ENCODE results near the gene FAM107B. TPM values are rescaled to one million over a fixed set of nuclear protein-coding genes. Genes with fewer than 3 reads are reported as not detected.
A peak's percentile ranks its signal among the peaks of the same experiment; 100 is the strongest.

The FAM107B gene
- total and polyA plus RNA-seq, 7 experiments from 2014 or later = 167 to 236 (median 211) TPM

DNA sequence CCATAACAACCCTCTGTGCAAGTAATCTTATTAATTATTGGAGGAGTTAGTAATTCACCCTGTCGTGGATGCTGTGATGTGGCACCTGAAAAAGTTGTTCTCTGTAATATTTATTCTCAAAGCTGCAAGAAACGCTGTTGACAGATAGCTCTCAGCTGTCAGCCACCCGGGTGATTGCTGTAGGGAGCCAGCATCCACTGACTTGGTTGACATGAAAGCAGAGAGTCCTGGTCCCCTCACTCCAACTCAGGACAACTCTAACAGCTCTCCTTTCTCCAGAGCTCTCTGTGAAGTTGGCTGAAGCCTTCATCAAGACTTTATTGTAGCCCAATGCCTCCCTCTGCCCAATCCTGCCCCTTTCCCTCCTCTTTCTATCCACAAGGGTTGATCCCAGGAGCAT lies 98.0 kb downstream of the FAM107B start:
- no peak for DNase-seq
- intact Hi-C loops (cut with micrococcal nuclease) = no loop called here
- ChIA-PET CTCF (no interaction called here), POLR2A (no interaction called here)
- no peak for ATAC-seq
- H3K4me3 ChIP-seq (ENCODE audit: low read length) = no peak overlapping the region
- no peaks in the 10 kb centered on the region for H3K27me3 ChIP-seq (ENCODE audit: control insufficient read depth in 2 of 2, insufficient read depth in 2 of 2, low read length in 2 of 2)
- H3K4me1 ChIP-seq (ENCODE audit: control insufficient read depth in 2 of 2, insufficient read depth in 2 of 2, low read length in 2 of 2) = no peaks in the 10 kb centered on the region
- no peak overlapping the region for H3K4me3 Mint-ChIP-seq
- no peaks in the 10 kb centered on the region for H3K36me3 ChIP-seq (ENCODE audit: control insufficient read depth in 2 of 3, insufficient read depth in 3 of 3, low read length in 3 of 3)
- H3K36me3 Mint-ChIP-seq = peaks cover 0 to 2% (median 0%) of the 10 kb centered on the region in 5 donors
- no peak overlapping the region for H3K27ac Mint-ChIP-seq
- peaks cover 0 to 5% (median 0%) of the 10 kb centered on the region in 5 donors for H3K27me3 Mint-ChIP-seq
- peaks cover 0 to 11% (median 0%) of the 10 kb centered on the region in 7 donors for H3K4me1 Mint-ChIP-seq
- H3K9me3 Mint-ChIP-seq = peaks cover 0 to 3% (median 0%) of the 10 kb centered on the region in 11 donors
- no peaks in the 10 kb centered on the region for H3K9me3 ChIP-seq (ENCODE audit: control insufficient read depth in 2 of 3, low read length in 3 of 3)
- H3K27ac ChIP-seq (ENCODE audit: low read depth, low read length) = no peak overlapping the region

DNA sequence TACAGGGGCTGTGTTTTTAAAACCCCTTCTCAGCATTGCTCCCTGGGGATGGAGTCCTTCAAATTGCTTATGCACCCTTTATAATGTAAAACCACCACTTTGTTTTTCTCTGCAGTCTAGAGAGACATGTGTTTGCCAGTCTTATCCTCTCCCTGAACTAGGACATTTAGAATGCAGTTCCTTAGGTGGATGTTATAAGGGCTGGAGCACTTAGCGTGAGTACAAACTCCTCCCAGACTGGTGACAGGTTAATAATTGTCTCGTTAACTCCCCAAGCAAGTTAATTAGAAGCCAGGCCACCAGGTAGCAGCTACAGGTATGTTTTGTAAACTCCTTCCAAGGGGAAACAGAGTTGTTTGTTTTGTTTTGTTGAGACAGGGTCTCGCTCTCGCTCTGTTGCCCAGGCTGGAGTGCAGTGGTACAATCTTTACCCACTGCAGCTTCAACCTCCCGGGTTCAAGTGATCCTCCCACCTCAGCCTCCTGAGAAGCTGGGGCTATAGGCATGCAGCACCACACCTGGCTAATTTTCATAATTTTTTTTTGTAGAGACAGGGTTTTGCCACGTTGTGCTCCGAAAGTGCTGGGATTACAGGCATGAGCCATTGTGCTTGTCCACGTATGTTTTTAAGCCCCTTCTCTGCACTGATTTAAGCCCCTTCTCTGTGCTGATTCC lies 100.2 kb downstream of the FAM107B start:
- DNase-seq (no peak), ATAC-seq (no peak)
- H3K36me3 Mint-ChIP-seq = peaks cover 0 to 6% (median 0%) of the 10 kb centered on the region in 5 donors
- Histone ChIP-seq H3K27me3 (ENCODE audit: control insufficient read depth in 2 of 2, insufficient read depth in 2 of 2, low read length in 2 of 2) (no peaks in the 10 kb centered on the region), H3K27ac (ENCODE audit: low read depth, low read length) (no peak overlapping the region), H3K36me3 (ENCODE audit: control insufficient read depth in 2 of 3, insufficient read depth in 3 of 3, low read length in 3 of 3) (no peaks in the 10 kb centered on the region), H3K9me3 (ENCODE audit: control insufficient read depth in 2 of 3, low read length in 3 of 3) (no peaks in the 10 kb centered on the region), H3K4me3 (ENCODE audit: low read length) (no peak overlapping the region), H3K4me1 (ENCODE audit: control insufficient read depth in 2 of 2, insufficient read depth in 2 of 2, low read length in 2 of 2) (no peaks in the 10 kb centered on the region)
- CTCF ChIA-PET = no interaction called here
- H3K4me1 Mint-ChIP-seq = peaks cover 0 to 14% (median 2%) of the 10 kb centered on the region in 7 donors
- no peak overlapping the region for H3K27ac Mint-ChIP-seq
- H3K27me3 Mint-ChIP-seq = peaks cover 0 to 5% (median 0%) of the 10 kb centered on the region in 5 donors
- intact Hi-C loops (cut with micrococcal nuclease) = no loop called here
- H3K9me3 Mint-ChIP-seq = peaks cover 0 to 4% (median 0%) of the 10 kb centered on the region in 11 donors
- POLR2A ChIA-PET = no interaction called here
- no peak overlapping the region for H3K4me3 Mint-ChIP-seq

GRCh38 chr10:14673189-14673861 lies 101.4 kb downstream of the FAM107B start:
- ChIA-PET POLR2A (no interaction called here), CTCF (no interaction called here)
- Mint-ChIP-seq H3K27ac (peak overlapping the region in 2 of 9 donors; percentile 5 to 10), H3K27me3 (peaks cover 0 to 5% (median 0%) of the 10 kb centered on the region in 5 donors), H3K36me3 (peaks cover 0 to 9% (median 0%) of the 10 kb centered on the region in 5 donors), H3K4me1 (peaks cover 0 to 17% (median 9%) of the 10 kb centered on the region in 7 donors), H3K9me3 (peaks cover 0 to 4% (median 0%) of the 10 kb centered on the region in 11 donors), H3K4me3 (no peak overlapping the region)
- no peak for DNase-seq
- Histone ChIP-seq H3K4me3 (ENCODE audit: low read length) (no peak overlapping the region), H3K9me3 (ENCODE audit: control insufficient read depth in 2 of 3, low read length in 3 of 3) (no peaks in the 10 kb centered on the region), H3K4me1 (ENCODE audit: control insufficient read depth in 2 of 2, insufficient read depth in 2 of 2, low read length in 2 of 2) (no peaks in the 10 kb centered on the region), H3K27me3 (ENCODE audit: control insufficient read depth in 2 of 2, insufficient read depth in 2 of 2, low read length in 2 of 2) (no peaks in the 10 kb centered on the region), H3K27ac (ENCODE audit: low read depth, low read length) (no peak overlapping the region), H3K36me3 (ENCODE audit: control insufficient read depth in 2 of 3, insufficient read depth in 3 of 3, low read length in 3 of 3) (no peaks in the 10 kb centered on the region)
- no peak for ATAC-seq
- intact Hi-C loops (cut with micrococcal nuclease) = no loop called here

GRCh38 chr10:14671386-14671831 lies 103.3 kb downstream of the FAM107B start:
- peaks cover 0 to 17% (median 9%) of the 10 kb centered on the region in 7 donors for H3K4me1 Mint-ChIP-seq
- H3K27me3 Mint-ChIP-seq = peaks cover 0 to 5% (median 0%) of the 10 kb centered on the region in 5 donors
- H3K4me3 ChIP-seq (ENCODE audit: low read length) = no peak overlapping the region
- no peaks in the 10 kb centered on the region for H3K27me3 ChIP-seq (ENCODE audit: control insufficient read depth in 2 of 2, insufficient read depth in 2 of 2, low read length in 2 of 2)
- H3K36me3 Mint-ChIP-seq = peaks cover 0 to 14% (median 0%) of the 10 kb centered on the region in 5 donors
- H3K9me3 ChIP-seq (ENCODE audit: control insufficient read depth in 2 of 3, low read length in 3 of 3) = no peaks in the 10 kb centered on the region
- no peak overlapping the region for H3K27ac Mint-ChIP-seq
- H3K27ac ChIP-seq (ENCODE audit: low read depth, low read length) = no peak overlapping the region
- H3K4me3 Mint-ChIP-seq = no peak overlapping the region
- H3K4me1 ChIP-seq (ENCODE audit: control insufficient read depth in 2 of 2, insufficient read depth in 2 of 2, low read length in 2 of 2) = no peaks in the 10 kb centered on the region
- intact Hi-C loops (cut with micrococcal nuclease) = no loop called here
- CTCF ChIA-PET = no interaction called here
- POLR2A ChIA-PET = interaction anchor here (0.6 kb wide), 1 partner anchor 84 kb away, joined by 15 read pairs; no protein-coding TSS in a partner anchor
- ATAC-seq = no peak
- H3K36me3 ChIP-seq (ENCODE audit: control insufficient read depth in 2 of 3, insufficient read depth in 3 of 3, low read length in 3 of 3) = no peaks in the 10 kb centered on the region
- DNase-seq = no peak
- H3K9me3 Mint-ChIP-seq = peaks cover 0 to 14% (median 2%) of the 10 kb centered on the region in 11 donors

- ATAC-seq = no peak
- peaks cover 0 to 21% (median 5%) of the 10 kb centered on the region in 11 donors for H3K9me3 Mint-ChIP-seq
- H3K36me3 Mint-ChIP-seq = peaks cover 0 to 21% (median 5%) of the 10 kb centered on the region in 5 donors
- Histone ChIP-seq H3K36me3 (ENCODE audit: control insufficient read depth in 2 of 3, insufficient read depth in 3 of 3, low read length in 3 of 3) (no peaks in the 10 kb centered on the region), H3K27me3 (ENCODE audit: control insufficient read depth in 2 of 2, insufficient read depth in 2 of 2, low read length in 2 of 2) (no peaks in the 10 kb centered on the region), H3K9me3 (ENCODE audit: control insufficient read depth in 2 of 3, low read length in 3 of 3) (no peaks in the 10 kb centered on the region), H3K4me1 (ENCODE audit: control insufficient read depth in 2 of 2, insufficient read depth in 2 of 2, low read length in 2 of 2) (no peaks in the 10 kb centered on the region), H3K27ac (ENCODE audit: low read depth, low read length) (no peak overlapping the region), H3K4me3 (ENCODE audit: low read length) (no peak overlapping the region)
- DNase-seq = no peak
- POLR2A ChIA-PET = interaction anchor here (0.6 kb wide), 1 partner anchor 76 kb away, joined by 3 read pairs; no protein-coding TSS in a partner anchor
- no peak overlapping the region for H3K4me3 Mint-ChIP-seq
- intact Hi-C loops (cut with micrococcal nuclease) = no loop called here
- peak overlapping the region in 2 of 9 donors; percentile 32 to 42 for H3K27ac Mint-ChIP-seq
- peaks cover 0 to 20% (median 10%) of the 10 kb centered on the region in 7 donors for H3K4me1 Mint-ChIP-seq
- CTCF ChIA-PET = no interaction called here
- H3K27me3 Mint-ChIP-seq = peaks cover 0 to 5% (median 0%) of the 10 kb centered on the region in 5 donors
Observed at GRCh38 chr10:14670551-14671240, 104.0 kb downstream of the FAM107B start.

GRCh38 chr10:14669576-14669975 lies 105.1 kb downstream of the FAM107B start:
- no peak overlapping the region for H3K4me3 ChIP-seq (ENCODE audit: low read length)
- intact Hi-C loops (cut with micrococcal nuclease) = no loop called here
- no peak overlapping the region for H3K27ac Mint-ChIP-seq
- H3K27me3 Mint-ChIP-seq = peaks cover 0 to 5% (median 0%) of the 10 kb centered on the region in 5 donors
- ATAC-seq = no peak
- no peaks in the 10 kb centered on the region for H3K9me3 ChIP-seq (ENCODE audit: control insufficient read depth in 2 of 3, low read length in 3 of 3)
- DNase-seq = no peak
- no peaks in the 10 kb centered on the region for H3K27me3 ChIP-seq (ENCODE audit: control insufficient read depth in 2 of 2, insufficient read depth in 2 of 2, low read length in 2 of 2)
- H3K9me3 Mint-ChIP-seq = peaks cover 0 to 22% (median 6%) of the 10 kb centered on the region in 11 donors
- peaks cover 0 to 23% (median 5%) of the 10 kb centered on the region in 5 donors for H3K36me3 Mint-ChIP-seq
- H3K27ac ChIP-seq (ENCODE audit: low read depth, low read length) = no peak overlapping the region
- no peaks in the 10 kb centered on the region for H3K4me1 ChIP-seq (ENCODE audit: control insufficient read depth in 2 of 2, insufficient read depth in 2 of 2, low read length in 2 of 2)
- POLR2A ChIA-PET = no interaction called here
- H3K4me1 Mint-ChIP-seq = peaks cover 0 to 31% (median 12%) of the 10 kb centered on the region in 7 donors
- CTCF ChIA-PET = interaction anchor here (0.9 kb wide), 1 partner anchor 1293 kb away, joined by 3 read pairs; no protein-coding TSS in a partner anchor
- no peak overlapping the region for H3K4me3 Mint-ChIP-seq
- no peaks in the 10 kb centered on the region for H3K36me3 ChIP-seq (ENCODE audit: control insufficient read depth in 2 of 3, insufficient read depth in 3 of 3, low read length in 3 of 3)
